GM21619 (cell line): Measurements from ENCODE around the gene CCDC88B.
"Not testable (repeated sequence)": the region's sequence is repeated elsewhere in the genome, so short reads cannot be mapped to it uniquely, and the experiment has no call there.

Experiments
- ATAC-seq: cut with Tn5 transposase; IDR thresholded peaks from one replicate; pipeline ENCODE4 v1.9.1; 2021; ENCODE audit not compliant: unreplicated experiment

The CCDC88B gene

DNA sequence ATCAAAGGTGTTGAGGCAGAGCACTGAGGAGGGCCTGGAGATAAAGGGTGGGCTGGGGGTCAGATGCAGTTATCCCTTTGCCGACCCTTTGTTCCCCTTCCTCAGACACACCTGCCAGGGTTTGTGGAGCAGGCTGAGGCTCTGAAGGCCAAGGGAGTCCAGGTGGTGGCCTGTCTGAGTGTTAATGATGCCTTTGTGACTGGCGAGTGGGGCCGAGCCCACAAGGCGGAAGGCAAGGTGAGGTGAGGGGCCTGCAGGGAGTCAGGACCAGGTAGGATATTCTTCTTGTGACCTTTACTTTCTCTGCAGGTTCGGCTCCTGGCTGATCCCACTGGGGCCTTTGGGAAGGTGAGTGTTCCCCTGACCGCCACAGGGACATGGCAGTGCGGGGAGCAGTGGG, 19.4 kb upstream of the CCDC88B start:
- ATAC-seq = no peak

DNA sequence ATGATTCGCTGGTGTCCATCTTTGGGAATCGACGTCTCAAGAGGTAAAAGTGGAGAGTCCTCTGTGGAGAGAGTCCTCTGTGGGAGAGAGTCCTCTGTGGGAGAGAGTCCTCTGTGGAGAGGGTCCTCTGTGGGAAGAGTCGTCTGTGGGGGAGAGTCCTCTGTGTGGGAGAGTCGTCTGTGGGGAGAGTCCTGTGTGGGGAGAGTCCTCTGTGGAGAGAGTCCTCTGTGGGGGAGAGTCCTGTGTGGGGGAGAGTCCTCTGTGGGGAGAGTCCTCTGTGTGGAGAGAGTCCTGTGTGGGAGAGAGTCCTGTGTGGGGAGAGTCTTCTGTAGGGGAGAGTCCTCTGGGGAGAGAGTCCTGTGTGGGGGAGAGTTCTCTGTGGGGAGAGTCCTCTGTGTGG, 19.0 kb upstream of the CCDC88B start:
- ATAC-seq = no peak

DNA sequence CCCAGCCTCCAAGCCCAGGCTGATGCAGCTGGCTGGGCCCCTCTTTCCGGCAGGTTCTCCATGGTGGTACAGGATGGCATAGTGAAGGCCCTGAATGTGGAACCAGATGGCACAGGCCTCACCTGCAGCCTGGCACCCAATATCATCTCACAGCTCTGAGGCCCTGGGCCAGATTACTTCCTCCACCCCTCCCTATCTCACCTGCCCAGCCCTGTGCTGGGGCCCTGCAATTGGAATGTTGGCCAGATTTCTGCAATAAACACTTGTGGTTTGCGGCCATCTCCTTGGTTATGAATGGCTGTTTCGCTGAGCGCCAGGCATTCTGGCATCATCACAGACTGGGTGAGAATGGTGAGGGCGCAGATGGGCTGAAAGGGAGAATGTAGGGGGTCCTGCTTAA, 18.5 kb upstream of the CCDC88B start:
- no peak for ATAC-seq

DNA sequence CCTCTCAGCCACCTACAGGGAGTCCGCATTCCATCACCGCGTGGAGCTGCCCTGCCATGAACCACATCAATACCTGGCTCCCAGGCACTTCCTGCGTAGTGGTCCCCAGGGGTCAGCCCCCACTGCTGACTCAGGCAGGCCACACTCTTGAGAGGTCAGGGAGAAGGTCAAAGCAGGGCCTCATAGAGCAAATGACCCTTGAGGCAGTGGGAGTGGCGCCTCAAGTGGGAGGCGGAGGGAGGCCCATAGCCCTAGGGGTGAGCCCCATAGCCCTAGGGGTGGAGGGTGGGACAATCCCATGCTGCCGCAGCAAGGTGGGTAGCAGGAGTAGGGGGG, 17.1 kb upstream of the CCDC88B start:
- no peak for ATAC-seq

DNA sequence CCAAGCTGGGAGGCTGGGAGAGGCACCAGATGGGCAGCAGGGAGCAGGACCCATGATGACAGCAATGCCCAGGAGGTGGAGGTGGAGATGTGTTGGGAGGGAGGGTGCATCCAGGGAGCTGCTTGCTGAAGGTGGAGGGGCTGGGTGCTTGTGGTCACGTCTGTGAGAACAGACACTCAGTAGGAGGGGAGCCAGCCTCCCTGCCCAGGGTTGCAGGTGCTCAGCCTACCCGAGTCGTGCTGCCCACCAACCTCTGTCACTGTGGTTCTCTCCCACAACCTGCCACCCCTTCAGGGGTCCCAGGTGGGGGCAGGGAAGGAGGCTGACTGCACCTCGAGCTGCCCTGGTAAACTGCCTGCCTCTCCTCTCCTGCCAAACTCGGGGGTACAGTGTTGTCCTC, 16.6 kb upstream of the CCDC88B start:
- no peak for ATAC-seq

DNA sequence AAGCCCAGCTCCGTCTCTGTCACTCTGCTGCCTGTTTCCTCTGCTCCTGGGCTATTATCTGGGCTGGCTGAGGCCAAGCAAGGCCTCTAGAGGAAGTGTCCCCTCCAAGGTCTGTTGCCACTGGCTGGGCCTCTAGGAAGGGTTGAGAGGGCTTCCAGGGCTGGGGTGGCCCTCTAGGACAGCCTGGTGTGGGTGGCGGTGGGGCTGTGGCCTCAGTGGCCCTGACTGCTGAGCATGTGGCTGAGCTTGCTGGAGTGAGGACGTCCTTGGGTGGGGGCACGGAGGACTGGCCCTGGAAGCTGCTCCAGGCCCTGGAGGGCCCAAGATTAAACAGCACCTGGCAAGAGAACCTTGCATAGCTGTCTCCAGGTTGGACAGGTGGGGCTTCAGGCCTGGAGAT, 16.0 kb upstream of the CCDC88B start:
- ATAC-seq = not testable (repeated sequence)

DNA sequence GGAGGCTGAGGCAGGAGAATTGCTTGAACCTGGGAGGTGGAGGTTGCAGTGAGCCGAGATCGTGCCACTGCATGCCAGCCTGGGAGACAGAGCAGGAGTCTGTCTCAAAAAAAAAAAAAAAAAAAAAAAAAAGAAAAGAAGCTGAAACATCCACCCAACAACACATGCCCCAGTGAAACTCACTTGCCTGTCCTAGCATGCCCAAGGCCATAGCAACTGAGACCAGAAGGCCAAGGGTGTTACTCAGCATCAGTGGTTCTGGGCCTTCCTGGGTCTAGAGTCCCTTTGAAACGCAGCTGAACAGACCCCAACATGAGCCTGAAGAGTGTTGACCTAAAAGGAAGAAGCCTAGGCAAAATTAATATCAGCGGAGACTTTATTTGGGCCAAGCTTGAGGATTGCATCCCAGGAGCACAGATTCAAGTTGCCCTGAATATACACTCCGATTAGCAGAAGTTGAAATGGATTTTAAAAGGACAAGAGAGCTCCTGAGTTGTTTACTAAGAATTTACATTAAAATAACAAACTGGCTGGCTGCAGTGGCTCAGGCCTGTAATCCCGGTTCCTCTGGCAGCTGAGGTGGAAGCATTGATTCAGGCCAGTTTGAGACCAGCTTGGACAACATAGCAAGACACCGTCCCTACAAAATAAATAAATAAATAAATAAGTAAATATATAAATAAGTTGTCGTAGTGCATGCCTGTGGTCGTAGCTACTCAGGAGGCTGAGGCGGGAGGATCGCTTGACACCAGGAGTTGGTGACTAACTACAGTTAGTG, 15.1 kb upstream of the CCDC88B start:
- no peak for ATAC-seq

DNA sequence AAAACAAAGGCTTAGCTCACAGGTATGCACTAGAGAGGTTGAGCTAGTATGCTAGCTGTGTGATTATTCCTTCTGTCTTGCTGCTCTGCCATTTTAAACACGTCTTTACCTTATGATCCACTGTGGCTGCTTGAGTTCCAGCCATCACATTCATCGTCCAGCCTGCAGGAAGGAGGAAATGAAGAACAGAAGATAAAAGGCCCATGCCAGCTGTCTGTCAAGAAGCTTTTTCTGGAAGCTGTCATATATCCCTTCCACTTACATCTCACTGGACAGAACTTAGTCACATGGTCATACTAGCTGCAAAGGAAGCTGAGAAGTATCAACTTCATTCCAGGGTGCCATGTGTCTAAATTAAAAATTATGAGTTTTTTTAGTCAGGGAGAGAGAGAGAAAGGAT, 12.6 kb upstream of the CCDC88B start:
- no peak for ATAC-seq

DNA sequence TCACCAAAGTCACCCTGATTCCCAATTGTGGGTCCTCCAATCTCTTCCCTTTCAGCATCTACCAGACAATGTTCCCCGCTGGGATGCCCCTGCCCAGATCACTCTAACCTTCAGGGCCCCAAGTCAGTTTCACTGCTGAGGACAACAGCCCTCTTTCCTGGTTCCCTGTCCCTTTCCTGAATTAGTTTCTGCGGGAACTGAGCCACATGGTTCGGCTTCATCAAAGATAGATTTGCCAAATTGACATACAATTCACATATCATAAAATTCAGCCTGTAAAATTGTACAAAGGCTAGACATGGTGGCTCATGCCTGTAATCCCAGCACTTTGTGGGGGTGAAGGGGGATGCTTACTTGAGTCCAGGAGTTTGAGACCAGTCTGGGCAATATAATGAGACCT, 12.0 kb upstream of the CCDC88B start:
- no peak for ATAC-seq

DNA sequence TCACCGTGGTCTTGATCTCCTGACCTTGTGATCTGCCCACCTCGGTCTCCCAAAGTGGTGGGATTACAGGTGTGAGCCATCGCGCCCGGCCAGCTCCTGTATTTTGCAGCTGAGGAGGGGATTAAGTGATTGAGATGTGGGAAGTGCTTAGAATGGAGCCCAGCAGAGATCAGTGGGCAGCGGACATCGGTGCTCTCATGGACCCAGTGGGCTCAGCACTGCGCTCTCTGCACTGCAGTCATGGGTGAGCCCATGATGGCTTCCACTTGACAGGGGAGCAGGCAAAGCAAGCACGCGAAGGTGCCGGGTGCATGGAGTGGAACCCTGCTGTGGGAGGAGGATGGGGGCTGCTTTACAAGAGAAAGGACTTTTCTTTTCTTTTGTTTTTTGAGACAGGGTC, 9.1 kb upstream of the CCDC88B start:
- ATAC-seq = no peak

DNA sequence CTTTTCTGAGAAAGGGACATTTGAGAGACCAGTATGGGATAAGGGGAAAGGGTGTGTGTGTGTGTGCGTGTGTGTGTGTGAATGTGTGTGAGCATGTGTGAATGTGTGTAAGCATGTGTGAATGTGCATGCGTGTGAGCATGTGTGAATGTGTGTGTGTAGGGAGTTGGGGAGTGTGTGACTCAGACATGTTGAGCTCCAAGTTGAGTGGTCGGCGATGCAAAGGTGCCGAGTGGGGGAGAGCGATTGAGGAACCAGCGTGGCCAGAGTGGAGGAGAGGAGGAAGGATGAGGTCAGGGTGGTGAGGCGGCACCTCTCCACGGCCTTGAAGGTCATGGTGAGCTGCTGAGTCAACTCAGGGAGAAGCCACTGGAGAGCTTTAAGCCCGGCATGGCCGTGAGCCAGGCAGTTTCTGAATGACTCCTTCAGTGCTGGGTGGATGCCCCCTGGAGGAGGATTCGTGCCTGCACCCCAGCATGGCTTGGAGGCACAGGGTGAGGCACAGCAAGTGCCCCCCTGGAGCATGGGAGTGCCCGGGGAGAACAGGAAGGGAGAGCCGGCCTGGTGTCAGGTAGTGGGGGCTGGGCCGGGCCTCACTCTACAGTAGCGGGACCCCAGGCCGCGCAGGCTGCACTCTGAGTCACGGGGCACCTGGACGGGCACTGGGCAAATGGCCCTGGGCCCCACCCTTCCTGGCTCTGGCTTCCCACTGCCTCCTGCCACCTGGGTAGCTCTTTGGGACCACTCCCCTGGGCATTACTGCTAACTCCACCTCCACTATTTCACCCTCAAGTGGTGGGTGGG, 8.2 kb upstream of the CCDC88B start:
- ATAC-seq = no peak

DNA sequence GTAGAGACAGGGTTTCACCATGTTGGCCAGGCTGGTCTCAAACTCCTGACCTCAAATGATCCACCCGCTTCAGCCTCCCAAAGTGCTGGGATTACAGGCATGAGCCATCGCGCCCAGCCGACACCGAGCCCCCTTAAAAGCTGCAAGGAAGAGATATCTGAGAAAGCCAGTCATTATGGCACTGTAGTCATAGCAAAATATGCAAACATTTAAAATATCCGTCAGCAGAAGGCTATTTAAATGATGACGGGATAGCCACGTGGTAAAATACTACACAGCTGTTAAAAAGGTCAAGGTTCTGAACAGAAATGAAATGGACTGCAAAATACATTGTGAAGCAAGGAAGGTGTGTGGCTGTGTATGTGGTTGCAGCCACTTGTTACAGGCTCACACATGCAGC, 6.4 kb upstream of the CCDC88B start:
- ATAC-seq = no peak

DNA sequence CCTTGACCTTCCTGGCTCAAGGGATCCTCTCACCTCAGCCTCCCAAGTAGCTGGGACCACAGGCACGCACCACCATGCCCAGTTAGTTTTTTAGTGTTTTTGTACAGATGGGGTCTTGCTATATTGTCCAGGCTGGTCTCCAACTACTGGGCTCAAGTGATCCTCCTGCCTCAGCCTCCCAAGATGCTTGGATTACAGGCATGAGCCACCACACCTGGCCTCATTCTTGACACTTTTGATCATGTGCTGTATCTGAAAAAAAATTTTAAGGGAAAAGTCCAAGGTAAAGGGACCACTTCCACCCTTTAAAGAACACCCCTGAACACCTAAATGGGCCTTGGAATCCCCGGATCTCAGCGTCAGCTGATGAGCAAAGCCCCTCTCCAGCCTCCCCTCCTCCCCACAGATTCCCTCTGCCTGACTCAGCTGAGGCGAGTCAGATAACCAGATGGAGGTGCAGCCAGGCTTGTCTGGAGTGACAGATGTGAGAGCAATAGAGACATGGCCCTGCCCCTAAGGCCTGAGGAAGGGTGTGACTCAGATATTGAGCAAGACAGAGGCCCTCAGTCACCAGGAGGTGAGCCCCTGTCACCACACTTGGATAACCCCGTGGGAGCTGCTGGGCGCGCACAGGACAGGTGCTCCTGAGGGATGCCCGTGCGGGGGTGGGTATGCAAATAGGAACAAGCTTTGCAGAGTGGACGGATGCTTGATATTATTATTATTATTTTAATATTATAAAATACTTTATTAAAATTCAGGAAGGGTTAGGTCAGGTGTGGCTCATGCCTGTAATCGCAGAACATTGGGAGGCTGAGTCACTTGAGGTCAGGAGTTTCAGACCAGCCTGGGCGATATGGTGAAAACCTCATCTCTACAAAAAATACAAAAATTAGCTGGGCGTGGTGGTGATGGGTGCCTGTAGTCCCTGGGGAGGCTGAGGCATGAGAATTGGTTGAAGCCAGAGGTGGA, 5.0 kb upstream of the CCDC88B start:
- peak; percentile 72 for ATAC-seq

DNA sequence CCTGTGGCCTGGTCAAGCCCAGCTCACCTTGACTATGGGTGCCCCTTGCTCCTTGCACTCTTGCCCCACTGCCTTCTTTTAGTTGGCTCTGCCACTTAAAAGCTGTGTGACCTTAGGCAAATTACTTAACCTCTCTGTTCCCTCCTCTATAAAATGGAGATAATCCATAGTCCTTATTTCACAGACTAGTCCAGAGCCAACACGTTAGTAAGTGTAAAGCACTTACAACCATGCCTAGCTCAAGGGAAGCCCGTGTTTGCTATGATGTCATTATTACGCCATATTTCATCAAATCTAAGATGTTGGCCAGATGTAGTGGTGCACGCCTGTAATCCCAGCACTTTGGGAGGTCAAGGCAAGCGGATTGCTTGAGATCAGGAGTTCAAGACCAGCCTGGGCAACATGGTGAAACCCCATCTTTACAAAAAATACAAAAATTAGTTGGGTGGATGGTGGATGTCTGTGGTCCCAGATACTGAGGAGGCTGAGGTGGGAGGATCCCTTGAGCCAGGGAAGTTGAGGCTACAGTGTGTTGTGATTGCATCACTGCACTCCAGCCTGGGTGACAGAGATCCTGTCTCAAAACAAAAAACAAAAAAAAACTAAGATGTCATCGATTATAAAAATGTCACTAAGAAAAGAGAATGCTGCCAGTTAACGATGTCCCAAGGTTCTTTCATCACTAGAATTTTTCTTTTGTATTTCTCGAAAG, 2.3 kb upstream of the CCDC88B start:
- ATAC-seq = no peak

DNA sequence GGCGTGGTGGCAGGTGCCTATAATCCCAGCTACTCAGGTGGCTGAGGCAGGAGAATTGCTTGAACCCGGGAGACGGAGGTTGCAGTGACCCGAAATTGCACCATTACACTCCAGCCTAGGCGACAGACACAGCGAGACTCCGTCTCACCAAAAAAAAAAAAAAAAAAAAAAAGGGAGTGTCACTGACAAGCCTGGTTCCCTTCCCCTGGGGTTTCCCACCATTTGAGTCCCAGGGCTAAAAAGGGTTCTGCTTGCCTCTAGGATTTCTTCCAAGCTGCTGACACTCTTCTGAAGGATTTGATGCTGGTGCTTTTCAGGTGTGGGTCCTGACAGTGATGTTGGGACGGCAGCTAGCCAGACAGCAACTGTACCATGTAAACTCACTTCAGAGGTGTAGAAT, 1.3 kb upstream of the CCDC88B start:
- ATAC-seq = no peak

DNA sequence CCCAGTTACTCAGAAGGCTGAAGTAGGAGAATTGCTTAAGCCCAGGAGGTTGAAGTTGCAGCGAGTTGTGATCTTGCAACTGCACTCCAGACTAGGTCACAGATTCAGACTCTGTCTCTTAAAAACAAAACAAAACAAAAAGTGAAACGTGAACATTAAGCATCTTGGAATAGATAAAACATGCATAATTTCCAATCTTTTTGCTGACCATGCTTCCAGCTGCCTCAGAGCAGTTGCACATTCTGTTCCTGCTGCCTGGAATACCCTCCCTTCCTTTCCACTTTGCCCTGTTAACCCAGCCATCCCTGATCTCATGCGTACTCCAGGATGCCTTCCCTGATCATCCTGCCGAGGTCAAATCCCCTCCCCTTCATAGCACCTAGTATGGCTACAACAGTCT, 718 bp upstream of the CCDC88B start:
- no peak for ATAC-seq

DNA sequence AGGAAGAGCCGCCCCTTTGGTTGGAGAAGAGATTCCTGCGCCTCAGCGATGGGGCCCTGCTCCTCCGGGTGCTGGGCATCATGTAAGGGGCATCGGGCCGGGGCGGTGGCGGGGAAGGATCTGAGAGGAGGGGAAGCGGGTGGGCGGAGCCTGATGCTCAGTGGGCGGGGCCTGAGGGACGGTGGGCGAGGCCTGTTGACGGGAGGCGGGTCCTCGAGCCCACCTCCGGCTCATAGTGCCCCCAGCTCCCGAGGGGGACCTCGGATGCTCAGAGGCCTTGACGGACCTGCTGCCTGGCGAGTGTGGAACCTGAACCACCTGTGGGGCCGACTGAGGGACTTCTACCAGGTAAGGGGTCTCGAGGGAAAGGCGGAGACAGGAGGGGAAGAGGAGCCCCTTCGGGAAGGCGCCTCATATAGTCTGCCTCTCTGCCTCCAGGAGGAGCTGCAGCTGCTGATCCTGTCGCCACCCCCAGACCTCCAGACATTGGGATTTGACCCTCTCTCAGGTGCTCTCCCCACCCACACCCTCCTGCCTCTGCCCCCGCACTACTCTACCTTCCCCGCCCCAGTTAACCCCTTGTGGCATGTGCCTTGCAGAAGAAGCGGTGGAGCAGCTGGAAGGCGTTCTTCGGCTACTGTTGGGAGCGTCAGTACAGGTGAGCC, 799 bp downstream of the CCDC88B start:
- no peak for ATAC-seq

DNA sequence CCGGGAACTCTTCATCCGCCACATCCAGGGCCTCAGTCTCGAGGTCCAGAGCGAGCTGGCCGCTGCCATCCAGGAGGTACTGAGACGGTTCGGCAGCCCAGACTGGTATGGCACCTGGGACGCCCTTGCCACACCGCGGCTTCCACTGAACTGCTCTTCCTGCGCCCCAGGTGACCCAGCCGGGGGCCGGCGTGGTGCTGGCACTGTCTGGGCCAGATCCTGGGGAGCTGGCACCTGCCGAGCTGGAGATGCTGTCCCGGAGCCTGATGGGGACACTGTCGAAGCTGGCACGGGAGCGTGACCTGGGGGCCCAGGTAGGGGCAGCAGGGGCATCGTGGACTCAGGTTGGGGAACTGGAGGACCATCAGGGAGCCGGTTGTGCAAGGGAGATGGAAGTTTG, 1.4 kb downstream of the CCDC88B start:
- ATAC-seq = no peak

DNA sequence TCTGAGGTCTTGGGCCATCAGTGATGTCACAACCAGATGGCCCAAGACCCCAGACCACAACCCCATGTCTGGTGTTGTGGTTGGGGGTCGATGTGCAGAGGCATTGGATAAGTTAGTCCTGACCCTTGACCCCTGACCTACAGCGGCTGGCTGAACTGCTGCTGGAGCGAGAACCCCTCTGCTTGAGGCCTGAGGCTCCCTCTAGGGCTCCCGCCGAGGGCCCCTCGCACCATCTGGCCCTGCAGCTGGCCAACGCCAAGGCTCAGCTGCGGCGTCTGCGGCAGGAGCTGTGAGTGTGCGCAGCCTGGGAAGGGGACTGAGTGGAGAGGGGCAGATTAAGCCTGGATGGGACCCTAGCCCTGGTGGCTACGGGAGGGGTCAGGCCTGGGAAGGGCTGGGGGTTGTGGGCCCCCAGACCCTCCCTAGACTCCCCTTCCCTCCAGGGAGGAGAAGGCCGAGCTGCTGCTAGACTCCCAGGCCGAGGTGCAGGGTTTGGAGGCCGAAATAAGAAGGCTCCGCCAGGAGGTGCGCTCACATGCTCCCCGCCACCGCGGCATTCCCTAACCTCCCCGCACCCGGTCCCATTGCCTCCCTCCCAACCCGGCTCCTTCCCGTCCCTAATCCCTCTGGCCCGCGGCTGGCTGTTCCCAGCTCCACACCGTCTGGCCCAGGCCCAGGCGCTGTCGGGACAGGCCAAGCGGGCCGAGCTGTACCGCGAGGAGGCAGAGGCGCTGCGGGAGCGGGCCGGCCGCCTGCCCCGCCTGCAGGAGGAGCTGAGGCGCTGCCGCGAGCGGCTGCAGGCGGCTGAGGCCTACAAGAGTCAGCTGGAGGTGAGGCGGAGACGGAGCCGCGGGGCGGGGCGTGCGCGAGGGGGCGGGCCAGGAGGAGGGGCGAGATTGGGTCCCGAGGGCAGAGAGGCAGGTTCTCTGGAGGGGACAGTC, 2.1 kb downstream of the CCDC88B start:
- peak; percentile 33 for ATAC-seq
